Activated naive CD4-positive, alpha-beta T cell treated with anti-CD3 and anti-CD28 coated beads for 36 hours (primary cell): Measurements from ENCODE around the gene SPPL2B. TPM values are rescaled to one million over a fixed set of nuclear protein-coding genes. Genes with fewer than 3 reads are reported as not detected.

Source experiments
- CTCF ChIA-PET: fragments of 350-600 bp; sonication (Branson Sonifier 250); formaldehyde crosslinking; loops from one replicate; lab custom pipeline; 2021; ENCODE audit warnings: antibody characterized with exemption; lab: Charles Lee
- DNase-seq: peaks from one replicate; pipeline ENCODE4 v3.0.0-alpha.2; 2020
- H3K27ac Mint-ChIP-seq: one replicate; pipeline ENCODE4 v1.8.0; 2021; ENCODE audit warnings: mild to moderate bottlenecking, mixed read lengths
- H3K27me3 Mint-ChIP-seq: one replicate; pipeline ENCODE4 v1.8.0; 2021; ENCODE audit warnings: low read depth, mixed read lengths
- H3K36me3 Mint-ChIP-seq: one replicate; pipeline ENCODE4 v1.8.0; 2021; ENCODE audit warnings: low read depth, mixed read lengths
- H3K4me1 Mint-ChIP-seq: one replicate; pipeline ENCODE4 v1.8.0; 2021; ENCODE audit warnings: low read depth, mixed read lengths
- H3K4me3 Mint-ChIP-seq: one replicate; pipeline ENCODE4 v1.8.0; 2021; ENCODE audit warnings: mild to moderate bottlenecking, moderate library complexity, mixed read lengths
- H3K9me3 Mint-ChIP-seq: one replicate; pipeline ENCODE4 v1.8.0; 2021; ENCODE audit warnings: mixed read lengths
- intact Hi-C: fragments of 100-400 bp; cut with micrococcal nuclease; formaldehyde crosslinking; loops from one replicate; pipeline ENCODE4 v1.15.1; 2023
- total RNA-seq, 2 experiments: library from RNA; stranded (reverse); gene quantifications; one replicate each; pipeline ENCODE4 v1.2.3, GENCODE V29; 2021

SPPL2B gene
- total RNA-seq, 2 experiments from 2014 or later: 56.8 to 59.6 TPM

DNA sequence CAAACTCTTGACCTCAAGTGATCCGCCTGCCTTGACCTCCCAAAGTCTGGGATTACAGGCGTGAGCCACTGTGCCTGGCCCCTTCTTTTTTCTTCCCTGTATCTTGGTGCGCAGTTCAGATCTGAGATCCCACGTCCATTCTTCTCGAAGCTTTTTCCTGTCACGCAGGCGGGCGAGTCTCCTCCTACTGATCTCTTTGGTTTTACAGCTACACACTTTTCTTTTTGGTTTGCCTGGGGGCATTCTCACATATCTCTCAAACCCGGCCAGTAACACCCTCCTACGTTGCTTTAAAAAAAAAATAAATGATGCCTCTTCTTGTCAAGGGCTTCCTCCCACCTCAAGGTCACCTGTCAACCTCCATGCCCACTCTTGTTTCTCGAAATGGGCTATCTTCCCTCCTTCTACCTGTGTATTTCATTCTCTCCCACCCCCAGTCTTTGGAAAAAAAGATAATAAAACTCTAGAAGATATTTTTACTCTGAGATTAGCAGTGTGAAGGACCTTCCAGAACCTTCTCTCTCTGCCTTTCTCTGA is 43.7 kb downstream of the SPPL2B start:
- intact Hi-C loops: no loop called here
- H3K4me3 Mint-ChIP-seq: no peak overlapping the region
- H3K27me3 Mint-ChIP-seq: no peaks in the 10 kb centered on the region
- no peak overlapping the region for H3K27ac Mint-ChIP-seq
- DNase-seq: no peak
- H3K9me3 Mint-ChIP-seq: no peaks in the 10 kb centered on the region
- H3K36me3 Mint-ChIP-seq: no peaks in the 10 kb centered on the region
- CTCF ChIA-PET: no interaction called here
- no peaks in the 10 kb centered on the region for H3K4me1 Mint-ChIP-seq

DNA sequence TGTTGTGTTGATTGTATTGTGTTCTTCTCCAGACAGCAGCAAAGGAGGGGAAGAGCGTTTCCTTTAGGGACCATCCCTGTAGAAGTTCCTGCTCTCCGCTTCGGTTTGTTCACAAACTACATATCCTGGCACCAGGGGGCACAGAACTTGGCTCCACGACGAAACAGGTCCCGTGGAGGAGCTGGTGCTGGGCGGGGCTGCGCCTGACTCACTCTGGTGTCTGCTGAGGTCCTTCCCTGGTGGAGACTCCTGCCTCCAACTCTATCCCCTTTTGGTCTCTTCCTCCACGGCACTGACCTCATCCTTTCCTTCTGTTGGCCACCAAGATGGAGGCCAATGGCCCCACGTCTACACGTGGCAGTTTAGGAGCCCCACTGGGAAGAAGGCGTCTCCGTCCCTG is 46.3 kb downstream of the SPPL2B start:
- Mint-ChIP-seq H3K9me3 (peaks cover 13% of the 10 kb centered on the region), H3K4me3 (no peak overlapping the region), H3K36me3 (no peaks in the 10 kb centered on the region), H3K27ac (no peak overlapping the region), H3K4me1 (no peaks in the 10 kb centered on the region), H3K27me3 (no peaks in the 10 kb centered on the region)
- DNase-seq: no peak
- CTCF ChIA-PET: no interaction called here
- intact Hi-C loops: no loop called here

DNA sequence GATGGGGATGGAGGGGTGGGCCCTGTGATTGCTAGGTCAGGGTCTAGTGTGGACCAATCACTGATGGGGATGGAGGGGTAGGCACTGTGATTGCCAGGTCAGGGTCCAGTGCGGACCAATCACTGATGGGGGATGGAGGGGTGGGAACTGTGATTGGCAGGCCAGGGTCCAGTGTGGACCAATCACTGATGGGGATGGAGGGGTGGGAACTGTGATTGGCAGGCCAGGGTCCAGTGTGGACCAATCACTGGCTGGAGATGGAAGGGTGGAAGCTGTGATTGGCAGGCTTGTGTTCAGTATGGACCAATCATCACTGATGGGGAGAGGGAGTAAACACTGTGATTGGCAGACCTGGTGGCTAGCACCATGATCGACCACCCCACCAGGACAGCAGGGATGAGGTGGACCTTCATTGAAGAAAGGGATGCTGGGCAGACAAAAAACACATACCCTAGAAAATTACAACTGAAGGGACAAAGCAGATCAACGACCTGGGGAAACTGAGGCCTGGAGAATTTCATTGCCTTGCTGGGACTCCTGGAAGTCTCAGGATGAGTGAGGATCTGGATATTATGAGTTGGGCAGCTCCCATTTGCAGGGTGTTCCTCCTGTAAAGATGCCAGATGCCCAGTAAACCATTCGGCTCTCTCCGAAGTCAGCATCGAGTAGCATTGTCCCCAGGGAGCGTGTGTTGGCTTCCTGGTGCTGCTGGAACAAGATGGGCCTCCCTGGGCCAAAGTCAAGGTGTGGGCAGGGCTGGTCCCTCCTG is 47.1 kb downstream of the SPPL2B start:
- no peaks in the 10 kb centered on the region for H3K27me3 Mint-ChIP-seq
- no peaks in the 10 kb centered on the region for H3K36me3 Mint-ChIP-seq
- no peaks in the 10 kb centered on the region for H3K4me1 Mint-ChIP-seq
- CTCF ChIA-PET: no interaction called here
- H3K27ac Mint-ChIP-seq: no peak overlapping the region
- peaks cover 13% of the 10 kb centered on the region for H3K9me3 Mint-ChIP-seq
- H3K4me3 Mint-ChIP-seq: no peak overlapping the region
- intact Hi-C loops: no loop called here
- no peak for DNase-seq

DNA sequence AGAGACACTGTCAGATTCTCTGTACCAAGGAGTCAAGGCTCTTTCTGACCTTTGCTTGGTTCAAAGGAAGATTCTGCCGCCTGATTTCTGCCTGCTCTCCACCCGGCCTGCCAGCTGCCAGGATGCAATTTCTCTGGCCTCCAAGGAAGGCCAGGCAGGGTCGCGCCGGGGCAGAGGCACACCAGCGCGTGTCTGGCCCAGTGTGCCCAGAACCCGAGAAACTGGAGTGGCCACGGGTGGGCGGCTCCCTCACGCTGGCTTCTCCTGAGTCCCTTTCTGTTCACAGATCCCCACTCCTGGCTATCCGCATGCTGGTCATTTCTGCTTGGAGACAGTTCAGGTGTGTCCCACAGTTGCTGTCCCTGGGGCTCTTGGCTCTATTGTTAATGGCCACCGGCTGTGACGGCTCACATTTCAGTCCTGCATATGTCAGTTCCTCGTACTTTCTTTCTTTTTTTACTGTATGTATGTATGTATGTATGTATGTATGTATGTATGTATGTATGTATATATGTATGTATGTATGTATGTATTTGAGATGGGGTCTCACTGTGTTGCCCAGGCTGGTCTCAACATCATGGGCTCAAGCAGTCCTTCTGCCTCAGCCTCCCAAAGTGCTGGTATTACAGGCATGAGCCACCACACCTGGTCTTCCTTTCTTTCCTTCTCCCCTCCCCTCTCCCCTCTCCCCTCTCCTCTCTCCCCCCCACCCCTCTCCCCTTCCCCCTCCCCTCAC is 48.5 kb downstream of the SPPL2B start:
- CTCF ChIA-PET: no interaction called here
- Mint-ChIP-seq H3K36me3 (no peaks in the 10 kb centered on the region), H3K4me1 (no peaks in the 10 kb centered on the region), H3K4me3 (no peak overlapping the region), H3K27ac (no peak overlapping the region), H3K9me3 (peaks cover 18% of the 10 kb centered on the region), H3K27me3 (no peaks in the 10 kb centered on the region)
- intact Hi-C loops: no loop called here
- no peak for DNase-seq

DNA sequence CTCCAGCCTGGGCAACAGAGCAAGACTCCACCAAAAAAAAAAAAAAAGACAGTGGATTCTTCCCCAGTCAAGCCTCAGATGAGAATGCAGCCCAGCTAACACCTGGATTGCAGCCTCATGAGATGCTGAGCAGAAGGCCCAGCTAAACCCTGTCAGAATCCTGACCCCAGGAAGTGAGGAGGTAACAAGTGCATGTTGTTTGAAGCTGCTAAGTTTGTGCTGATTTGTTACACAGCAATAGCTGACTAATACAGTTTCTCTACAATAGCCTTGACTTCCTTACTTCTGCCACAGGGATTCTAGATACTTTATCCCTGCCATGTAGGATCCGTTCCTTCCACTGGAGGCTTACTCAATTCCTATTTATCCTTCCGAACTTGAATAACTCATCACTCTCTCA is 52.1 kb downstream of the SPPL2B start:
- intact Hi-C loops: no loop called here
- H3K36me3 Mint-ChIP-seq: no peaks in the 10 kb centered on the region
- H3K4me1 Mint-ChIP-seq: no peaks in the 10 kb centered on the region

DNA sequence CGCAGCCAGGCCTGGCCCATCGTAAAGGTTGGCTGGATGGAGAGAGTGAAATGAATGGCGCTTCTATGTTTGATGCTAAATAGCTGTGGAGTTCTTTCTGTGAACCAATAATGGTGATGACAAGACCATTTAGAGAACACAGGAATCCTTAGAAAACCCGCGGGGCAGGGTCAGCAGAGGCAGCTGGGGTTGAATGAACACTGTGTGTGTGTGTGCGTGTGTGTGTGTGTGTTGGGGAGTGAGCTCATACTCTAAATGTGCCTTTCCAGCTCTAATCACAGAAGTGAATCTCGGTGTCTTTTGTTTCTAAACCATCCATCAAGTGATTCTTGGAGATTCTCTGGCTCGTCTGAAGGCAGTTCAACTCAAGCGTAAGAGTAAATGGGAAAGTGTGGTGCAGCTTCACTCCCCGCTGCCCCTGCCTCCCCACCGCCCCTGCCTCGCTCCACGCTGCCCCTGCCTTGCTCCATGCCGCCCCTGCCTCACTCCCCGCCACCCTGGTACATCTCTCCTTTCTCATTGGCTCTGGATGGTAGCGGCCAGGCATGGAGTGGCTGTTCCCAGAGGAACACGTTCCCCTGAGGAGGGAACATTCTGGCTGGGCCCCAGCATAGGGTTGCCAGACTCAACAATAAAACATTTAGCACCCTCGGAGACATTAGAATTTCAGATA is 52.8 kb downstream of the SPPL2B start:
- intact Hi-C loops: no loop called here
- Mint-ChIP-seq H3K4me1 (no peaks in the 10 kb centered on the region), H3K27ac (no peak overlapping the region), H3K9me3 (peaks cover 18% of the 10 kb centered on the region), H3K36me3 (no peaks in the 10 kb centered on the region), H3K4me3 (no peak overlapping the region), H3K27me3 (no peaks in the 10 kb centered on the region)
- DNase-seq: no peak
- CTCF ChIA-PET: no interaction called here

More for the DNA sequence above, 52.1 kb downstream of the SPPL2B start:
- H3K27ac Mint-ChIP-seq: no peak overlapping the region
- H3K9me3 Mint-ChIP-seq: peaks cover 18% of the 10 kb centered on the region
- H3K4me3 Mint-ChIP-seq: no peak overlapping the region
- CTCF ChIA-PET: no interaction called here
- no peak for DNase-seq
- no peaks in the 10 kb centered on the region for H3K27me3 Mint-ChIP-seq

DNA sequence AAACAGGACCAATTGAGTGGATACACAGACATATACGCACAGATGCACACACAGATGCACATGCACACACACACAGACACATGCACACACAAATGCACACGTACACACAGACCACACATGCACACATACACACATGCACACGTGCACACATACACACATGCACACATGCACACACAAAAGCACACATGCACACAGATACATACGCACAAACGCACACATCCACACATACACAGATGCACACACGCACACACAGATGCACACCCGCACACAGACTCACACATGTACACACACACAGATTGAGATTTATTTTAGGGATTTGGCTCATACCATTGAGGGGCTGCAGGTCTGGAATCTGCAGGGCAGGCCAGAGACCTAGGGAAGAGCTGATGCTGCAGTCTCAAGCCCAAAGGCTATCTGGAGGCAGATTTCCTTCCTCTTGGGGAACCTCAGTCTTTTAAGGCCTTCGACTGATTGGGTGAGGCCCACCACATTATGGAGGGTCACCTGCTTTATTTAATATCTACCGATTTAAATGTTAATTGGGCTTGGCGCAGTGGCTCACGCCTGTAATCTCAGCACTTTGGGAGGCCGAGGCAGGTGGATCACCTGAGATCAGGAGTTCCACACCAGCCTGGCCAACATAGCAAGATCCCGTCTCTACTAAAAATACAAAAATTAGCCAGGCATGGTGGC is 54.2 kb downstream of the SPPL2B start:
- no peak for DNase-seq
- intact Hi-C loops: no loop called here
- no peak overlapping the region for H3K27ac Mint-ChIP-seq
- H3K36me3 Mint-ChIP-seq: no peaks in the 10 kb centered on the region
- CTCF ChIA-PET: no interaction called here
- no peaks in the 10 kb centered on the region for H3K27me3 Mint-ChIP-seq
- H3K9me3 Mint-ChIP-seq: peaks cover 18% of the 10 kb centered on the region
- no peak overlapping the region for H3K4me3 Mint-ChIP-seq
- no peaks in the 10 kb centered on the region for H3K4me1 Mint-ChIP-seq

DNA sequence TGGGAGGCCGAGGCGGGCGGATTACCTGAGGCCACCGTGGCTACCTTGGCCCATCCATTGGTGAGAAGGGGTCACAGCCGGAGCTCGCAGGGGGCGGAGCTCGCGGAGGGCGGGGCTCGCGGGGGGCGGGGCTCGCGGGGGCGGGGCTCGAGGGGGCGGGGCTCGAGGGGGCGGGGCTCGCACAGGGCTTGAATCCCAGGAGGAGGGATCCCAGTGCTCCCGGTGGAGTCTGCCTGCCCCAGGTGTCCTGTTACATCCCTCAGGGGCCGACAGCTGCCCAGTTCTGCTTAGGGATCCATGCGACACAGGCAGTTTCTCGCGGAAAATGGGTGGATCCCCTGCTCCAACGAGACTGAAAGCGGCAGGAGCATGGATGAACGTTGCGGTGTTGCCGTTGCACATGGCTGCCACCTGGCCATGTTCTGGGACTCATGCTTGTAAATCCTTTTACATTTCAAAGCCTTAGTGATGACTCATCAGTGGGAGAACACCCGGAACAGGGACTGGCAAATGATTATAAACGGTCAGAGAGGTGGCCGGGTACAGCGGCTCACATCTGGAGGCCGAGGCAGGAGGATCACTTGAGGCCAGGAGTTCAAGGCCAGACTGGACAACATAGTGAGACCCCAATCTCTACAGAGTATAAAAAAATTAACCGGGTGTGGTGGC is 56.7 kb downstream of the SPPL2B start:
- H3K36me3 Mint-ChIP-seq: no peaks in the 10 kb centered on the region
- CTCF ChIA-PET: interaction anchor here (0.6 kb wide), 1 partner anchor 658 kb away, joined by 6 read pairs; no protein-coding TSS in a partner anchor
- H3K27me3 Mint-ChIP-seq: no peaks in the 10 kb centered on the region

DNA sequence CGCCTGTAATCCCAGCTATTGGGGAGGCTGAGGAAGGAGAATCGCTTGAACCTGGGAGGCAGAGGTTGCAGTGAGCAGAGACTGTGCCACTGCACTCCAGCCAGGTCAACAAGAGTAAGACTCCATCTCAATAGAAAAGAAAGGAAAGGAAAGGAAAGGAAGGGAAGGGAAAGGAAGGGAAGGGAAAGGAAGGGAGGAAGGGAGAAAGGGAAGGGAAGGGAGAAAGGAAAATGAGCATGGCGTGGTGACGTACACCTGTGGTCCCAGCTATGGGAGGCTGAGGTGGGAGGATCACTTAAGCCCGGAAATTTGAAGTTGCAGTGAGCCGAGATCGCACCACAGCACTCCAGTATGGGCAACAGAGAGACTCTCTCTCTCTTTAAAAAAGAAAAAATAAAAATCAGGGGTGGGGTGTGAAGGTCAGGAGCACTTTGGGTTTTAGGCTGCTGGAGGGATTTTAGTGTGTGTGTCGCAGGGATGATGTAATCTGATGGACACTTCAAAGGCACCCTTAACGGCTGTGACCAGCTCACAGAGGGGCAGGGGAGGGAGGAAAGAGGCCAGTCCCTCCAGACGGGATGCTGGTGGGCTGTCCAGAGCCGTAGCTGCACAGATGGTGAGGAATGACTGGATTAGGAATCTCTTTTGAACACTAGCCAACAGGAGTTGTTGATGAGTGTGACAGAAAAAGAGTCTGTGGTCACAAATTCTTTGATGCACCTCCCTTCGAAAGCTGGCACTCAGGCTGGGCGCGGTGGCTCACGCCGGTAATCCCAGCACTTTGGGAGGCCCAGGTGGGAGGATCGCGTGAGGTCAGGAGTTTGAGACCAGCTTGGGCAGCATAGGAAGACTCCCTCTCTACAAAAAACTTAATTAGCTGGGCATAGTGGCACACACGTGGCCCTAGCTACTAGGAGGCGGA is 59.1 kb downstream of the SPPL2B start:
- H3K9me3 Mint-ChIP-seq: no peaks in the 10 kb centered on the region
- DNase-seq: no peak
- H3K27me3 Mint-ChIP-seq: no peaks in the 10 kb centered on the region
- intact Hi-C loops: no loop called here
- CTCF ChIA-PET: interaction anchor here (0.9 kb wide), 1 partner anchor 114 kb away, joined by 3 read pairs; no protein-coding TSS in a partner anchor
- H3K27ac Mint-ChIP-seq: no peak overlapping the region
- no peak overlapping the region for H3K4me3 Mint-ChIP-seq
- peaks cover 2% of the 10 kb centered on the region for H3K4me1 Mint-ChIP-seq
- no peaks in the 10 kb centered on the region for H3K36me3 Mint-ChIP-seq

More for the DNA sequence above, 56.7 kb downstream of the SPPL2B start:
- Mint-ChIP-seq H3K4me3 (no peak overlapping the region), H3K9me3 (peaks cover 5% of the 10 kb centered on the region), H3K27ac (no peak overlapping the region), H3K4me1 (no peaks in the 10 kb centered on the region)
- intact Hi-C loops: no loop called here
- no peak for DNase-seq

DNA sequence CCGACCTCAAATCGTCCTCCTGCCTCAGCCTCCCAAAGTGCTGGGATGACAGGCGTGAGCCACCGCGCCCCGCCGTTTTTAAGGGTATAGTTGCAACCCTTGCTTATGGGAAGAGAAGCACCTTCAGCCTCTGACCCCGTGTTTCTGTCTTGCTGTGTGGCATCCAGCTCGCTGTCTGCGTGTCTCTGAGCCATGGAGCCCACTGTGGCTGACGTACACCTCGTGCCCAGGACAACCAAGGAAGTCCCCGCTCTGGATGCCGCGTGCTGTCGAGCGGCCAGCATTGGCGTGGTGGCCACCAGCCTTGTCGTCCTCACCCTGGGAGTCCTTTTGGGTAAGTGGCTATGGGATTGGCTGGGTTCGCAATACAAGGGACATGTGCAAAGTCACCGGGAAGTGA is 61.1 kb downstream of the SPPL2B start:
- H3K27me3 Mint-ChIP-seq: no peaks in the 10 kb centered on the region
- H3K4me3 Mint-ChIP-seq: no peak overlapping the region
- intact Hi-C loops: no loop called here
- no peaks in the 10 kb centered on the region for H3K36me3 Mint-ChIP-seq
- no peak overlapping the region for H3K27ac Mint-ChIP-seq
- CTCF ChIA-PET: interaction anchor here (1.5 kb wide), 1 partner anchor 57 kb away, joined by 6 read pairs; no protein-coding TSS in a partner anchor
- no peak for DNase-seq
- H3K4me1 Mint-ChIP-seq: peaks cover 10% of the 10 kb centered on the region
- H3K9me3 Mint-ChIP-seq: no peaks in the 10 kb centered on the region
